Loucy (cell line): Measurements from ENCODE around the gene TEKT3.

ENCODE experiments used
- H2AFZ ChIP-seq: fragments of 200-600 bp; sonication (generic); 2 replicates; pipeline ENCODE4 v1.6.0; 2016; ENCODE audit warnings: antibody characterized with exemption, mild to moderate bottlenecking, low read length, moderate library complexity
- H3F3A ChIP-seq: fragments of 200-600 bp; 2 replicates; pipeline ENCODE4 v1.6.0; 2016; ENCODE audit warnings: antibody characterized with exemption, low read depth, mild to moderate bottlenecking
- H3K27me3 ChIP-seq: fragments of 200-600 bp; sonication (generic); 2 replicates; pipeline ENCODE4 v1.6.1; 2014; ENCODE audit warnings: low read length, mild to moderate bottlenecking; ENCODE audit not compliant: insufficient read depth, poor library complexity, severe bottlenecking
- H3K36me3 ChIP-seq: fragments of 200-600 bp; sonication (generic); 2 replicates; pipeline ENCODE4 v1.6.1; 2016; ENCODE audit warnings: low read length; ENCODE audit not compliant: insufficient read depth
- H3K4me1 ChIP-seq: fragments of 200-600 bp; sonication (generic); 2 replicates; pipeline ENCODE4 v1.5.1; 2014; ENCODE audit warnings: low read length, mild to moderate bottlenecking; ENCODE audit not compliant: insufficient read depth, poor library complexity, severe bottlenecking
- H3K4me2 ChIP-seq: fragments of 200-600 bp; sonication (generic); 2 replicates; pipeline ENCODE4 v1.6.0; 2014; ENCODE audit warnings: antibody characterized with exemption, low read length, low read depth, mild to moderate bottlenecking; ENCODE audit not compliant: poor library complexity, severe bottlenecking
- H3K4me3 ChIP-seq: fragments of 200-600 bp; sonication (generic); 2 replicates; pipeline ENCODE4 v1.5.1; 2014; ENCODE audit warnings: low read length, mild to moderate bottlenecking, mixed read lengths; ENCODE audit not compliant: poor library complexity, severe bottlenecking
- H3K79me2 ChIP-seq: fragments of 200-600 bp; sonication (generic); 2 replicates; pipeline ENCODE4 v1.6.1; 2014; ENCODE audit warnings: low read length; ENCODE audit not compliant: insufficient read depth
- H3K9ac ChIP-seq: fragments of 200-600 bp; sonication (generic); 2 replicates; pipeline ENCODE4 v1.6.0; 2014; ENCODE audit warnings: mild to moderate bottlenecking, low read depth, low read length, moderate library complexity; ENCODE audit not compliant: poor library complexity, severe bottlenecking
- H3K9me2 ChIP-seq: fragments of 200-600 bp; sonication (generic); replicated peaks from 2 replicates; pipeline ENCODE4 v1.6.1; 2016; ENCODE audit warnings: low read depth, low read length, mixed read lengths
- H3K9me3 ChIP-seq: fragments of 200-600 bp; sonication (generic); 2 replicates; pipeline ENCODE4 v1.6.1; 2014; ENCODE audit warnings: mild to moderate bottlenecking, antibody characterized with exemption, low read length, low read depth; ENCODE audit not compliant: insufficient read depth
- H4K20me1 ChIP-seq: fragments of 200-600 bp; sonication (generic); 2 replicates; pipeline ENCODE4 v1.6.0; 2014; ENCODE audit warnings: antibody characterized with exemption, low read length, mild to moderate bottlenecking; ENCODE audit not compliant: insufficient read depth, poor library complexity, severe bottlenecking
- CTCF ChIP-seq: fragments of 200-600 bp; sonication (generic); conservative IDR thresholded peaks from 2 replicates; pipeline ENCODE4 v1.5.1; 2014; ENCODE audit warnings: mild to moderate bottlenecking, antibody characterized with exemption, low read length
- EZH2phosphoT487 ChIP-seq: fragments of 200-600 bp; IDR thresholded peaks from 2 replicates; pipeline ENCODE4 v1.6.1; 2018; ENCODE audit warnings: antibody characterized with exemption, mild to moderate bottlenecking, moderate library complexity, borderline replicate concordance

Gene TEKT3

DNA sequence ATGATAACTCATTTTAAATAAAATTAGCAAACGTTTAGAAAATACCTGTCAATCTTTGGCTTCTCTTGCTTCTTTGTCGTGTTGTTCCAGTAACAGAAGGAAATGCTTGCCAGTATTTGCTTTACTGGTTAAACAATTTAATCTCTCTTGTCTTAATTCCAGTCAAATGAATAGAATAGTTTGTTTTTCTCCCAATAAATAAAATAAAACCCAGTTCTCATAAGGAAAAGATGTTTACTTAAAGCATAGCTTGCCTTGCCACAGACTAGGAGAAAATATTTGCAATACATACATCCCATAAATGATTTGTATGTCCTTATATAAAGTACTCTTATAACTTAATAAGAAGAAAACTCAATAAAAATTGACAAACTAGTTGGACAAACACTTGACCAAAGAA is 43.9 kb upstream of the TEKT3 start:
- H3K4me3 ChIP-seq, result no peak overlapping the region
- H3K4me1 ChIP-seq, result no peaks in the 10 kb centered on the region

DNA sequence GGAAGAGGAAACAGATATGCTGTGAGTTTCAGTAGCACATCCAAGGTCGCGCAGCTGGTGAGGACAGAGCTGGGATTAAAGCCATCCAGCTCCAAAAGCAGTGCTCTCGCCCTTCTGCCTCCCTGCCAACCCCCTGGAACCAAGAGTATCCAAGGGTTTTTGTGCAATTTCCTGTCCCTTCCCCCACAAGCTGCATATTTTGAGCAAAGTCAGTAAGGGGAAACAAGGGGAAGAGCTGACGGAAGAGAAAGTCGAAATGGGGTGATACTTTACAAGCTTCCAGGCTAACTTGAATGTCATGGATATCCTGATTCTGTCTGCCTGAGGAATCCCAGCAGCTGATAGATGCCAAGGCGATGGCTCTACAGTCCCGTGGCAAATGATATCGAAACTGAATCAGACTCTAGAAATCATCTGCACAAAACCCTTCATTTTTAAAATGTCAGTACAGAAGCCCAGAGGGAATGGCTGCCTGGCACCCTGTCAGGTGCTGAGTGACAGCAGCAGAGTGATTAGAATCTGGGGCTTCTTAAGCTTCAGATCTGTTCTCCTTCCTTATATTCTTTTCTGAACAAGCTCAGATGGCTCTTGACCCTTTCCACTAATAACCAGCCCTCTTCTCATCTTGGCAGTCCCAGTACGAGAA is 42.9 kb upstream of the TEKT3 start:
- no peak overlapping the region for H3K9ac ChIP-seq
- no peak overlapping the region for H3K4me2 ChIP-seq
- no peak overlapping the region for H2AFZ ChIP-seq
- no peak overlapping the region for H3K4me3 ChIP-seq
- H3K27me3 ChIP-seq, result no peaks in the 10 kb centered on the region
- H4K20me1 ChIP-seq, result no peaks in the 10 kb centered on the region
- H3F3A ChIP-seq, result no peaks in the 10 kb centered on the region
- no peaks in the 10 kb centered on the region for H3K4me1 ChIP-seq
- no peaks in the 10 kb centered on the region for H3K79me2 ChIP-seq
- no peaks in the 10 kb centered on the region for H3K9me3 ChIP-seq
- TF ChIP-seq CTCF, result no peak
- no peak for TF ChIP-seq EZH2phosphoT487
- H3K36me3 ChIP-seq, result no peaks in the 10 kb centered on the region
- H3K9me2 ChIP-seq, result no peaks in the 10 kb centered on the region

More for the DNA sequence above, 43.9 kb upstream of the TEKT3 start:
- Histone ChIP-seq H3K9me3 (no peaks in the 10 kb centered on the region), H3K9ac (no peak overlapping the region), H2AFZ (no peak overlapping the region), H3K9me2 (no peaks in the 10 kb centered on the region), H3K4me2 (no peak overlapping the region), H3K27me3 (no peaks in the 10 kb centered on the region), H3F3A (no peaks in the 10 kb centered on the region), H4K20me1 (no peaks in the 10 kb centered on the region), H3K36me3 (no peaks in the 10 kb centered on the region), H3K79me2 (no peaks in the 10 kb centered on the region)
- TF ChIP-seq EZH2phosphoT487 (no peak), CTCF (no peak)

DNA sequence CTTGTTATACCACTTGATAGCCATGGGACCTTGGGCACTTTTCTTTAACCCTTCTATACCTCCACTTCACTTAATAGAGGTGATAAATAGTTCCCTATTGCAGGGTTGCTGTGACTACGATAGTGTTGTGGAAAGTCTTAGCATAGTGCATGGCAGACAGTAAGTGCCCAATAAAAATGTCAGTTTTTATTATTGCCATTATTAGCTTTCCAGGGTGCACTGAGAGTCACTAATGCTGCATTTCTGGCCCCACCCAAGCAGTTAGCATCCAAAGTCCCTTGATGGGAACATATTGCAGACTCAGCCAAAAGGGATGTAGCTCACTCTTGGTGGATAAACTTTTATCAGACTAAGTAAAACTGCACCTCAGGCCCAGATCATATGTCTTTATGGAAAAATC is 41.5 kb upstream of the TEKT3 start:
- no peak overlapping the region for H3K9ac ChIP-seq
- no peak overlapping the region for H3K4me2 ChIP-seq
- no peaks in the 10 kb centered on the region for H3K79me2 ChIP-seq
- no peak overlapping the region for H3K4me3 ChIP-seq
- no peaks in the 10 kb centered on the region for H3F3A ChIP-seq
- H3K9me2 ChIP-seq, result no peaks in the 10 kb centered on the region
- H3K36me3 ChIP-seq, result no peaks in the 10 kb centered on the region
- H2AFZ ChIP-seq, result no peak overlapping the region
- H3K4me1 ChIP-seq, result no peaks in the 10 kb centered on the region
- no peaks in the 10 kb centered on the region for H3K27me3 ChIP-seq
- no peak for TF ChIP-seq CTCF
- no peaks in the 10 kb centered on the region for H3K9me3 ChIP-seq
- H4K20me1 ChIP-seq, result no peaks in the 10 kb centered on the region
